Activated T-cell treated with anti-CD3 and anti-CD28 coated beads for 4 hours (primary cell): Measurements from ENCODE around the gene STX5.
"Not testable (repeated sequence)": the region's sequence is repeated elsewhere in the genome, so short reads cannot be mapped to it uniquely, and the experiment has no call there.

Source experiments
- DNase-seq: peaks from one replicate; pipeline ENCODE4 v3.0.0-alpha.2; 2020

The STX5 gene

GRCh38 chr11:62831520-62832335, at the start of gene STX5:
TSS of gene STX5 (minus strand) at chr11:62832051. CDS start at chr11:62831243, 808 bp downstream.
- DNase-seq = peak; percentile 100

DNA sequence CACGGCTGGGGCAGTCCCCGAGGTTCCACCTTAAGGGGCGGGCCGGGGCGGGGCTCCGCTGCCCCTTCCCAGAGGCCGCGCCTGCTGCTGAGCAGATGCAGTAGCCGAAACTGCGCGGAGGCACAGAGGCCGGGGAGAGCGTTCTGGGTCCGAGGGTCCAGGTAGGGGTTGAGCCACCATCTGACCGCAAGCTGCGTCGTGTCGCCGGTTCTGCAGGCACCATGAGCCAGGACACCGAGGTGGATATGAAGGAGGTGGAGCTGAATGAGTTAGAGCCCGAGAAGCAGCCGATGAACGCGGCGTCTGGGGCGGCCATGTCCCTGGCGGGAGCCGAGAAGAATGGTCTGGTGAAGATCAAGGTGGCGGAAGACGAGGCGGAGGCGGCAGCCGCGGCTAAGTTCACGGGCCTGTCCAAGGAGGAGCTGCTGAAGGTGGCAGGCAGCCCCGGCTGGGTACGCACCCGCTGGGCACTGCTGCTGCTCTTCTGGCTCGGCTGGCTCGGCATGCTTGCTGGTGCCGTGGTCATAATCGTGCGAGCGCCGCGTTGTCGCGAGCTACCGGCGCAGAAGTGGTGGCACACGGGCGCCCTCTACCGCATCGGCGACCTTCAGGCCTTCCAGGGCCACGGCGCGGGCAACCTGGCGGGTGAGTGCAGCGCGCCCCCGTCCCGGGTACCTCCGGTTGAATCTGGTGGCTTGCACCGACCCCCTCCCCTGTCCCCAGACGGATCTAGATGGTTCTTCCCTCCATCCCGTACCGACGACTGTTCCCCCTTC, 49.1 kb upstream of the STX5 start, which contains the start of gene SLC3A2:
TSS of gene SLC3A2 (plus strand) at position 94 of the 776 bp plus-strand sequence. CDS start at position 222, 128 bp downstream.
- DNase-seq = peak; percentile 86

DNA sequence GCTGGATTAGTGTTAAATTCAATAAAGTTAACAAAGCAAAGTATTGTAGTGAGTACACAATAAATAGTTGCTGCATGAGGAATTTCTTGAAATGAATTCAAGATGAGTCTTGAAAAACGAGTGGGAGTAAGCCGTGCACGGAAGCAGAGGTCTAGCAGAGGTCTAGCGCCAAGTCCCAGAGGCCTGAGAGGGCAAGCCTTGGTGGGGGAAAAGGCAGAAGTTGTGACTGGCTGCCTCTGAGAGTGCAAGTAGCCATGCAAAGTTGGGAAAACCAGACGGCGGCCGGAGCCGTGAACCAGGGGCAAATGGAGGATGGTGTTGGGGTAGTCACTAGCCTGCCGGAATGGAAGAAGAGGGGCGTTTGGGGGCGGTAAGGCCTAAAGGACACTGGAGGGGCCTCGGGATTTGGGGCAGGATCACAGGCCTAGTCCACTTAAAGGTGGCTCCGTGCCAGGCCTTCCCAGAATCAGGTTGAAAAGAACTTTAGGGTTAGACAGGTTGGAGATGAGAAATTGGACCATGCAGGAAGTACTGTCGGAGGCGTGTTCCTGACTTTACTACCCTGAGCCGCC, 48.5 kb upstream of the STX5 start:
- no peak for DNase-seq

- DNase-seq = no peak
Measured at GRCh38 chr11:62879235-62879978, 47.6 kb upstream of the STX5 start.

- no peak for DNase-seq
Measured at GRCh38 chr11:62876712-62877111, 44.9 kb upstream of the STX5 start.

DNA sequence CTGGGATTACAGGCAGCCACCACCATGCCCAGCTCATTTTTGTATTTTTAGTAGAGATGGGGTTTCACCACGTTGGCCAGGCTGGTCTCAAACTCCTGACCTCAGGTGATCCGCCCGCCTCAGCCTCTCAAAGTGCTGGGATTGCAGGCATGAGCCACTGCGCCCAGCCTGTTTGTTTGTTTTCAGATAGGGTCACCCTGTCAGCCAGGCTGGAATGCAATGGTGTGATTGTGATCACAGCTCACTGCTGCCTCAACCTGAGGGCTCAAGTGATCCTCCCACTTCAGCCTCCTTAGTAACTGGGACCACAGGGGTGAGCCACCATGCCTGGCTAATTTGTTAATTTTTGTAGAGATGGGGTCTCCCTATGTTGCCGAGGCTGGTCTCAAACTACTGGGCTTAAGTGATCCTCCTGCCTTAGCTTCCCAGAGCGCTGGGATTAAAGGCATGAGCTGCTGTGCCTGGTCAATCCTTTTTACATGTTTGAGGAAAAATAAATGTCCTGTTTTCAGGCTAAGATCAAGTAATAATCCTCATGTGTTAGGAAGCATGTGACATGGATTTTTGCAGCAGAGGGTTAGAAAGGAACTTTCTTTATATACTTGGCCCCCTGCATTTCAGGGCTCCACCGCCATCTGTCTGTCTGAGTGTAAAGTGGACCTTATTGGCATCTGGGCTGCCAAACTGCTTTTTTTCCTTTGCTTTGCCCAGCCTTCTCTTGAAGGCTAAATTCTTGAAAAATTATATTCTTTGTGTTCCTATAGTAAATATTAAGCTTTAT, 44.0 kb upstream of the STX5 start:
- DNase-seq = no peak

- no peak for DNase-seq
Measured at GRCh38 chr11:62874851-62875250, 43.0 kb upstream of the STX5 start.

DNA sequence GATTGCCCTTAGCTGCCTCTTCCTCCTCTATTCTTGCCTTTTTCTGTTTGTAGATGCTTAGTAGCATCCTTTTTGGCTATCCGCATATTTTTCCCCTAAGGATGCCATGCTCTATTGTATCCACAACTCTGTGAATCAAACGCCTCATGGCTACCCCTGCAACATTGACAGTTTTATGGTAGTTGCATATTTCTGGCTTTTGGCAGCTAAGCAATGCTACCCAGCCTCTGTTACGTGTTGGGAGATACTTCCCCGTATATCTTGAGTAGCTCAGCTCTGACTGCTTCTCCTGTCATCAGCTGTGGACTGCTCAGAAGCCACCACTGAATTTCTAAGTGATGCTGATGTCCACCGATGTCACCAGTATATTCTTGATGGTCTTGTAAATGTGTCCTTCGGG, 33.8 kb upstream of the STX5 start:
- no peak for DNase-seq

- no peak for DNase-seq
Measured at GRCh38 chr11:62863687-62864335, 32.0 kb upstream of the STX5 start.

GRCh38 chr11:62861564-62862192, 29.8 kb upstream of the STX5 start:
- DNase-seq = not testable (repeated sequence)

GRCh38 chr11:62860835-62861563, 29.1 kb upstream of the STX5 start:
- no peak for DNase-seq

DNA sequence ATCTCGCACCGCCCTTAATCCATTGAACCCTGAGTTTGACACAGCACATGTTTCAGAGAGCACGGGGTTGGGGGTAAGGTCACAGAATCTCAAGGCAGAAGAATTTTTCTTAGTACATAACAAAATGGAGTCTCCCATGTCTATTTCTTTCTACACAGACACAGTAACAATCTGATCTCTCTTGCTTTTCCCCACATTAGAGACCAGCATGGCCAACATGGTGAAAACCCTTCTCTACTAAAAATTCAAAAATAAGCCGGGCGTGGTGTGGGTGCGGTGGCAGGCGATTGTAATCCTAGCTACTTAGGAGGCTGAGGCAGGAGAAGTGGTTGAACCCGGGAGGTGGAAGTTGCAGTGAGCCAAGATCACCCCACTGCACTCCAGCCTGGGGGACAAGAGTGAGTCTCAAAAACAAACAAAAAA, 27.4 kb upstream of the STX5 start:
- not testable (repeated sequence) for DNase-seq

GRCh38 chr11:62858201-62858600, 26.4 kb upstream of the STX5 start:
- DNase-seq = no peak

- no peak for DNase-seq
Measured at GRCh38 chr11:62857541-62857982, 25.7 kb upstream of the STX5 start.

- DNase-seq = no peak
Measured at GRCh38 chr11:62856333-62856895, 24.6 kb upstream of the STX5 start.

DNA sequence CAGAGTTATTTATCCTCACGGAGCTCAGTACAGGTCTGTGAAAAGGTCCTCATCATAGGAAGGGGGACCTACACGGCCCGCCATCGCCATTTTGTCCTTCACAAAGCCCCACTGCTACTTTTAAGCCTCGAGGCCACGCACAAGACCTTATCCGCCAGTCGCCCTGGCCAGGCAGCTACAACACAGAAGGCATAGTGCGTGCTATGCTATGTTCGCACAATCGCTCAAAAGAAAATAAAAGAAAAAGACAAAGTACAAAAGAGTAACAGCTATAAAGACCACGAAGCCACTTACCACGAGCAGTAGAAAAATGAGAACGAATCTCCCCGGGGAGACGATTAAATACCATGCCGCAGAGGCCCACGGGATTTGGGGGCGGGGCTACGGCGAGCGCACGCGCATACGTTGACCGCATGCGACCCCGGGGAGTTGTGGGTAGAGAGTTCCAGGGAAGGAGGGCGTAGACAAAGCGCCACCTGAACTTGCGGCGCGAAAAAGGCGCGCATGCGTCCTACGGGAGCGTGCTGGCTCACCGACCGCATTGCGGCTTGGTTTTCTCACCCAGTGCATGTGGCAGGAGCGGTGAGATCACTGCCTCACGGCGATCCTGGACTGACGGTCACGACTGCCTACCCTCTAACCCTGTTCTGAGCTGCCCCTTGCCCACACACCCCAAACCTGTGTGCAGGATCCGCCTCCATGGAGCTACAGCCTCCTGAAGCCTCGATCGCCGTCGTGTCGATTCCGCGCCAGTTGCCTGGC, 23.9 kb upstream of the STX5 start:
- peak; percentile 99 for DNase-seq

GRCh38 chr11:62854825-62855570, 23.1 kb upstream of the STX5 start:
- DNase-seq = no peak
